HCT116 (cell line): ENCODE results near the gene CASP1. TPM values are rescaled to one million over a fixed set of nuclear protein-coding genes. Genes with fewer than 3 reads are reported as not detected.

Experiments
- ATAC-seq: fragments of 200-7000 bp; cut with Tn5 transposase; 2 replicates; pipeline ENCODE4 v1.9.1; 2020; ENCODE audit warnings: mild to moderate bottlenecking, moderate library complexity
- BruUV-seq: library from RNA; stranded (reverse); fragments of 400-500 nt; replicated peaks from 2 replicates; lab custom pipeline; 2021; lab: Mats Ljungman, UMichigan
- CTCF ChIA-PET: fragments of 300-600 bp; sonication (Branson Sonifier 250); formaldehyde crosslinking; loops from one replicate; lab custom pipeline; 2021; ENCODE audit warnings: antibody characterized with exemption; lab: Charles Lee
- POLR2A ChIA-PET: fragments of 300-600, 350-600 bp; sonication (Branson Sonifier 250); formaldehyde crosslinking; loops from one replicate; lab custom pipeline; 2021; ENCODE audit warnings: antibody characterized with exemption; lab: Charles Lee
- RAD21 ChIA-PET, 2 experiments: fragments of 300-600 bp; sonication (Branson Sonifier 250); formaldehyde crosslinking; loops; one replicate each; lab custom pipeline; 2023; ENCODE audit warnings: low total read pairs in 2 of 2; ENCODE audit not compliant: uncharacterized antibody in 2 of 2, unreplicated experiment in 2 of 2, low non-redundant PET in 1 of 2; lab: Charles Lee
- DNase-seq: peaks from one replicate; pipeline ENCODE4 v3.0.0-alpha.2; 2010; ENCODE audit warnings: low read depth, low spot score
- H2AFZ ChIP-seq: fragments of 200-600 bp; shearing (Covaris generic), sonication (generic); 2 replicates; pipeline ENCODE4 v1.6.1; 2017; ENCODE audit warnings: low read depth, mixed run types, mixed read lengths, antibody characterized with exemption, low read length; ENCODE audit not compliant: poor library complexity, severe bottlenecking
- H3K27ac ChIP-seq: 2 replicates; pipeline ENCODE4 v1.5.1; 2012; ENCODE audit warnings: low read depth, low read length
- H3K27me3 ChIP-seq: fragments of 200-600 bp; sonication (generic); 2 replicates; pipeline ENCODE4 v1.6.1; 2016; ENCODE audit warnings: mixed run types, low read length, mixed read lengths; ENCODE audit not compliant: insufficient read depth
- H3K36me3 ChIP-seq, 2 experiments: fragments of 200-500 bp in 1 of 2; fragments of 200-600 bp in 1 of 2; sonication (Bioruptor generic) in 1 of 2; sonication (generic) in 1 of 2; 2 replicates each; pipeline versions ENCODE4 v1.5.1 to v1.6.1; 2014 to 2016; ENCODE audit warnings: low read length in 2 of 2, inconsistent platforms in 1 of 2, mixed read lengths in 1 of 2, mixed run types in 1 of 2; ENCODE audit not compliant: insufficient read depth in 2 of 2, control insufficient read depth in 1 of 2
- H3K4me1 ChIP-seq, 2 experiments: fragments of 200-600 bp in 1 of 2; sonication (generic) in 1 of 2; 2 replicates each; pipeline versions ENCODE4 v1.5.1 to v1.6.1; 2012 to 2017; ENCODE audit warnings: low read length in 2 of 2, inconsistent platforms in 1 of 2, mild to moderate bottlenecking in 1 of 2, mixed read lengths in 1 of 2, mixed run types in 1 of 2, moderate library complexity in 1 of 2; ENCODE audit not compliant: insufficient read depth in 2 of 2, control insufficient read depth in 1 of 2
- H3K4me2 ChIP-seq: fragments of 200-600 bp; sonication (generic); 2 replicates; pipeline ENCODE4 v1.6.1; 2017; ENCODE audit warnings: mixed run types, low read length, mixed read lengths
- H3K4me3 ChIP-seq, 2 experiments: fragments of 200-600 bp in 1 of 2; sonication (generic) in 1 of 2; replicated peaks in 1 of 2; 2 replicates each; pipeline ENCODE4 v1.5.1; 2011 to 2016; ENCODE audit warnings: low read length in 2 of 2, control low read depth in 1 of 2, low read depth in 1 of 2, mild to moderate bottlenecking in 1 of 2, mixed read lengths in 1 of 2, mixed run types in 1 of 2
- H3K79me2 ChIP-seq: fragments of 200-600 bp; sonication (generic); 2 replicates; pipeline ENCODE4 v1.6.1; 2017; ENCODE audit warnings: mild to moderate bottlenecking, mixed run types, low read length, moderate library complexity, mixed read lengths; ENCODE audit not compliant: insufficient read depth
- H3K9ac ChIP-seq: fragments of 200-600 bp; sonication (generic); 2 replicates; pipeline ENCODE4 v1.6.1; 2016; ENCODE audit warnings: low read length, mixed read lengths
- H3K9me2 ChIP-seq: fragments of 200-600 bp; sonication (generic), shearing (Covaris generic); 2 replicates; pipeline ENCODE4 v1.6.1; 2017; ENCODE audit warnings: mixed run types, mild to moderate bottlenecking, moderate library complexity; ENCODE audit not compliant: insufficient read depth
- H3K9me3 ChIP-seq, 2 experiments: fragments of 200-500 bp in 1 of 2; fragments of 200-600 bp in 1 of 2; sonication (Bioruptor generic) in 1 of 2; sonication (generic) in 1 of 2; 2 replicates each; pipeline ENCODE4 v1.6.1; 2014 to 2017; ENCODE audit warnings: low read length in 2 of 2, mixed read lengths in 2 of 2, inconsistent platforms in 1 of 2, low read depth in 1 of 2, mild to moderate bottlenecking in 1 of 2, mixed run types in 1 of 2, moderate library complexity in 1 of 2; ENCODE audit not compliant: control insufficient read depth in 1 of 2, insufficient read depth in 1 of 2
- H4K20me1 ChIP-seq: fragments of 200-600 bp; sonication (generic), shearing (Covaris generic); 2 replicates; pipeline ENCODE4 v1.6.1; 2017; ENCODE audit warnings: mixed run types, mild to moderate bottlenecking, moderate library complexity; ENCODE audit not compliant: insufficient read depth
- CBX3 ChIP-seq: IDR thresholded peaks from 2 replicates; pipeline ENCODE4 v1.6.1; 2012; ENCODE audit warnings: low read depth
- CEBPB ChIP-seq: IDR thresholded peaks from 2 replicates; pipeline ENCODE4 v1.6.1; 2012; ENCODE audit warnings: low read depth
- CTCF ChIP-seq, 3 experiments: fragments of 200-600 bp in 1 of 3; sonication (generic) in 1 of 3; IDR thresholded peaks in 2 of 3; conservative IDR thresholded peaks in 1 of 3; 2 replicates each; pipeline ENCODE4 v1.5.1; 2012 to 2017; ENCODE audit warnings: low read depth in 2 of 3, low read length in 2 of 3, antibody characterized with exemption in 1 of 3, borderline replicate concordance in 1 of 3, control low read depth in 1 of 3, mild to moderate bottlenecking in 1 of 3, mixed read lengths in 1 of 3, mixed run types in 1 of 3, moderate library complexity in 1 of 3; ENCODE audit not compliant: insufficient read depth in 1 of 3
- EZH2phosphoT487 ChIP-seq: fragments of 200-600 bp; IDR thresholded peaks from 2 replicates; pipeline ENCODE4 v1.6.1; 2018; ENCODE audit warnings: antibody characterized with exemption, borderline replicate concordance
- FOSL1 ChIP-seq: IDR thresholded peaks from 2 replicates; pipeline ENCODE4 v1.6.1; 2012; ENCODE audit warnings: low read depth
- JUND ChIP-seq: IDR thresholded peaks from 2 replicates; pipeline ENCODE4 v1.6.1; 2012
- POLR2A ChIP-seq: IDR thresholded peaks from 2 replicates; pipeline ENCODE4 v1.7.0; 2011; ENCODE audit warnings: borderline replicate concordance; ENCODE audit not compliant: insufficient read depth, insufficient read length; ENCODE audit errors: extremely low read depth
- POLR2AphosphoS5 ChIP-seq: IDR thresholded peaks from 2 replicates; pipeline ENCODE4 v1.6.1; 2011; ENCODE audit warnings: mild to moderate bottlenecking, low read depth, low read length, moderate library complexity
- REST ChIP-seq: IDR thresholded peaks from 2 replicates; pipeline ENCODE4 v1.6.1; 2012; ENCODE audit warnings: low read depth
- YY1 ChIP-seq: IDR thresholded peaks from 2 replicates; pipeline ENCODE4 v1.6.1; 2011; ENCODE audit warnings: low read length, low read depth, moderate library complexity, mild to moderate bottlenecking; ENCODE audit not compliant: insufficient replicate concordance; ENCODE audit errors: extremely low read depth
- ZFX ChIP-seq: fragments of 450-650 bp; IDR thresholded peaks from 2 replicates; pipeline ENCODE4 v1.6.1; 2017
- ZNF274 ChIP-seq: fragments of 200-500 bp; sonication (Bioruptor generic); IDR thresholded peaks from 2 replicates; pipeline ENCODE4 v1.6.1; 2014; ENCODE audit warnings: mild to moderate bottlenecking, low read depth, low read length, inconsistent platforms
- intact Hi-C: fragments of 100-400 bp; cut with micrococcal nuclease; formaldehyde crosslinking; loops from 2 replicates; pipeline ENCODE4 v1.10.0; 2022
- total RNA-seq: library from RNA; stranded (reverse); gene quantifications from one replicate; pipeline ENCODE4 v1.2.1, GENCODE V29; 2021; ENCODE audit not compliant: unreplicated experiment

Gene CASP1
- total RNA-seq, 1 experiment from 2014 or later = not detected

- TF ChIP-seq EZH2phosphoT487 = no peak
- TF ChIP-seq CTCF (IDR thresholded peaks at IDR 0.05 in 2 of 3, conservative IDR thresholded peaks at IDR 0.05 in 1 of 3; ENCODE audit: borderline replicate concordance in 1 of 3, insufficient read depth in 1 of 3, low read depth in 2 of 3, low read length in 2 of 3) = no peak
- no peak for TF ChIP-seq CBX3
- no peak for TF ChIP-seq YY1
- no peak for TF ChIP-seq ZNF274
- no peak for TF ChIP-seq REST
Observed at GRCh38 chr11:104999721-105000120, 35.2 kb downstream of the CASP1 start (continued).

GRCh38 chr11:104997288-104997687 lies 37.7 kb downstream of the CASP1 start:
- Histone ChIP-seq H3K9me3 (no peaks in the 10 kb centered on the region), H3K27ac (no peak overlapping the region), H3K27me3 (no peaks in the 10 kb centered on the region), H3K36me3 (no peaks in the 10 kb centered on the region), H3K4me3 (no peak overlapping the region), H3K4me2 (no peak overlapping the region), H3K79me2 (no peaks in the 10 kb centered on the region), H3K9ac (no peak overlapping the region), H2AFZ (peak overlapping the region; percentile 25), H3K4me1 (peaks cover 0 to 12% of the 10 kb centered on the region in 2 experiments; a peak in 2 of 4 replicates), H4K20me1 (no peaks in the 10 kb centered on the region), H3K9me2 (no peaks in the 10 kb centered on the region)
- no TSS peak for BruUV-seq
- ChIA-PET POLR2A (no interaction called here), RAD21 (no interaction called here), CTCF (interaction anchor here (1.1 kb wide), 1 partner anchor 12 kb away, joined by 3 read pairs; no protein-coding TSS in a partner anchor)
- DNase-seq (no peak), ATAC-seq (no peak)
- intact Hi-C loops = no loop called here
- no peak for TF ChIP-seq POLR2A
- TF ChIP-seq CEBPB = no peak
- no peak for TF ChIP-seq YY1
- no peak for TF ChIP-seq JUND
- TF ChIP-seq CTCF (IDR thresholded peaks at IDR 0.05 in 2 of 3, conservative IDR thresholded peaks at IDR 0.05 in 1 of 3; ENCODE audit: borderline replicate concordance in 1 of 3, insufficient read depth in 1 of 3, low read depth in 2 of 3, low read length in 2 of 3) = no peak
- TF ChIP-seq CBX3 = no peak
- no peak for TF ChIP-seq FOSL1
- TF ChIP-seq POLR2AphosphoS5 = no peak
- TF ChIP-seq ZFX = no peak
- TF ChIP-seq REST = no peak
